AG20443 (cell line): ENCODE measurements around the gene KDM8.
"Not testable (repeated sequence)": the region's sequence is repeated elsewhere in the genome, so short reads cannot be mapped to it uniquely, and the experiment has no call there.

ENCODE experiments used
- DNase-seq: peaks from one replicate; pipeline ENCODE4 v3.0.0; 2012; ENCODE audit warnings: low spot score, mixed read lengths

KDM8 gene

GRCh38 chr16:27244363-27244755, 41.0 kb downstream of the KDM8 start:
- no peak for DNase-seq

- peak; percentile 83 for DNase-seq
These were observed 42.2 kb downstream of the KDM8 start for GRCh38 chr16:27245276-27246172.

- DNase-seq, result no peak
These were observed 43.1 kb downstream of the KDM8 start for GRCh38 chr16:27246439-27246838.

GRCh38 chr16:27247076-27247475, 43.8 kb downstream of the KDM8 start:
- not testable (repeated sequence) for DNase-seq

GRCh38 chr16:27248036-27248435, 44.7 kb downstream of the KDM8 start:
- no peak for DNase-seq

GRCh38 chr16:27248886-27249285, 45.6 kb downstream of the KDM8 start:
- not testable (repeated sequence) for DNase-seq

- no peak for DNase-seq
These were observed 48.3 kb downstream of the KDM8 start for GRCh38 chr16:27251541-27252205.

- no peak for DNase-seq
These were observed 48.9 kb downstream of the KDM8 start for GRCh38 chr16:27252206-27252585.

GRCh38 chr16:27253526-27253930, 50.2 kb downstream of the KDM8 start:
- DNase-seq, result peak; percentile 87

GRCh38 chr16:27254262-27254811, 51.0 kb downstream of the KDM8 start:
- no peak for DNase-seq

GRCh38 chr16:27256861-27257260, 53.5 kb downstream of the KDM8 start:
- no peak for DNase-seq

- DNase-seq, result no peak
These were observed 53.9 kb downstream of the KDM8 start for GRCh38 chr16:27257271-27257670.

GRCh38 chr16:27258241-27258734, 55.0 kb downstream of the KDM8 start:
- DNase-seq, result no peak

GRCh38 chr16:27259710-27260109, 56.4 kb downstream of the KDM8 start:
- no peak for DNase-seq

GRCh38 chr16:27262904-27263423, 59.6 kb downstream of the KDM8 start:
- not testable (repeated sequence) for DNase-seq

GRCh38 chr16:27264151-27264550, 60.8 kb downstream of the KDM8 start:
- peak; percentile 27 for DNase-seq

GRCh38 chr16:27265982-27266381, 62.7 kb downstream of the KDM8 start:
- no peak for DNase-seq

GRCh38 chr16:27267037-27267677, 63.8 kb downstream of the KDM8 start:
- DNase-seq, result no peak

GRCh38 chr16:27268376-27269299, 65.3 kb downstream of the KDM8 start, which contains the start of gene NSMCE1:
NSMCE1 (minus strand) TSS chr16:27268772; CDS start chr16:27257570, 11,202 bp downstream.
- peak; percentile 99 for DNase-seq

GRCh38 chr16:27269300-27270150, 66.2 kb downstream of the KDM8 start:
- no peak for DNase-seq
